ENCODE measurements around the gene CDCP2.

The CDCP2 gene

GRCh38 chr1:54152696-54153095, at the start of gene CDCP2:
Gene CDCP2, minus strand, starts transcription at chr1:54153000. Its CDS starts 78 bp downstream, at chr1:54152922.
- no peak for DNase-seq

GRCh38 chr1:54200519-54200997, 47.8 kb upstream of the CDCP2 start:
- no peak for DNase-seq

GRCh38 chr1:54199765-54200518, 47.1 kb upstream of the CDCP2 start, which contains the start of the genes CYB5RL and MRPL37:
Gene CYB5RL, minus strand, starts transcription at chr1:54200030. Its CDS starts 4,414 bp downstream, at chr1:54195616.
Gene MRPL37, plus strand, starts transcription at chr1:54200167. Its CDS starts 77 bp downstream, at chr1:54200244.
- peak; percentile 98 for DNase-seq

GRCh38 chr1:54199151-54199764, 46.5 kb upstream of the CDCP2 start:
- no peak for DNase-seq

- DNase-seq: no peak
These were observed 40.7 kb upstream of the CDCP2 start for GRCh38 chr1:54193453-54193852.

- no peak for DNase-seq
These were observed 38.7 kb upstream of the CDCP2 start for GRCh38 chr1:54191525-54191924.

GRCh38 chr1:54190526-54190925, 37.7 kb upstream of the CDCP2 start:
- no peak for DNase-seq

GRCh38 chr1:54188291-54188690, 35.5 kb upstream of the CDCP2 start:
- peak; percentile 26 for DNase-seq

- DNase-seq: no peak
These were observed 33.3 kb upstream of the CDCP2 start for GRCh38 chr1:54186056-54186455.

GRCh38 chr1:54180701-54181360, 28.0 kb upstream of the CDCP2 start:
- DNase-seq: no peak

- DNase-seq: no peak
These were observed 25.7 kb upstream of the CDCP2 start for GRCh38 chr1:54178296-54179070.

- DNase-seq: no peak
These were observed 24.9 kb upstream of the CDCP2 start for GRCh38 chr1:54177726-54178125.

GRCh38 chr1:54176621-54177327, 24.0 kb upstream of the CDCP2 start:
- DNase-seq: no peak

- DNase-seq: no peak
These were observed 21.3 kb upstream of the CDCP2 start for GRCh38 chr1:54174106-54174505.

- no peak for DNase-seq
These were observed 20.9 kb upstream of the CDCP2 start for GRCh38 chr1:54173681-54174080.

- peak; percentile 58 for DNase-seq
These were observed 20.1 kb upstream of the CDCP2 start for GRCh38 chr1:54172614-54173599.

GRCh38 chr1:54171606-54172005, 18.8 kb upstream of the CDCP2 start:
- no peak for DNase-seq

GRCh38 chr1:54171016-54171415, 18.2 kb upstream of the CDCP2 start:
- DNase-seq: no peak

- DNase-seq: no peak
These were observed 16.3 kb upstream of the CDCP2 start for GRCh38 chr1:54169068-54169467.

GRCh38 chr1:54168206-54168965, 15.6 kb upstream of the CDCP2 start:
- DNase-seq: no peak

Measured in fibroblast of skin of right biceps (primary cell).